Measurements from ENCODE around the gene TMTC1.

The TMTC1 gene

GRCh38 chr12:29564925-29565324 lies 218.8 kb downstream of the TMTC1 start:
- TF ChIP-seq, protein P1, sequence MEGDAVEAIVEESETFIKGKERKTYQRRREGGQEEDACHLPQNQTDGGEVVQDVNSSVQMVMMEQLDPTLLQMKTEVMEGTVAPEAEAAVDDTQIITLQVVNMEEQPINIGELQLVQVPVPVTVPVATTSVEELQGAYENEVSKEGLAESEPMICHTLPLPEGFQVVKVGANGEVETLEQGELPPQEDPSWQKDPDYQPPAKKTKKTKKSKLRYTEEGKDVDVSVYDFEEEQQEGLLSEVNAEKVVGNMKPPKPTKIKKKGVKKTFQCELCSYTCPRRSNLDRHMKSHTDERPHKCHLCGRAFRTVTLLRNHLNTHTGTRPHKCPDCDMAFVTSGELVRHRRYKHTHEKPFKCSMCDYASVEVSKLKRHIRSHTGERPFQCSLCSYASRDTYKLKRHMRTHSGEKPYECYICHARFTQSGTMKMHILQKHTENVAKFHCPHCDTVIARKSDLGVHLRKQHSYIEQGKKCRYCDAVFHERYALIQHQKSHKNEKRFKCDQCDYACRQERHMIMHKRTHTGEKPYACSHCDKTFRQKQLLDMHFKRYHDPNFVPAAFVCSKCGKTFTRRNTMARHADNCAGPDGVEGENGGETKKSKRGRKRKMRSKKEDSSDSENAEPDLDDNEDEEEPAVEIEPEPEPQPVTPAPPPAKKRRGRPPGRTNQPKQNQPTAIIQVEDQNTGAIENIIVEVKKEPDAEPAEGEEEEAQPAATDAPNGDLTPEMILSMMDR (IDR thresholded peaks at IDR 0.05; ENCODE audit: low read depth, low read length), result no peak
- Histone ChIP-seq H3K27me3 (no peaks in the 10 kb centered on the region), H3K4me3 (ENCODE audit: low read depth, low read length) (no peak overlapping the region), H3K36me3 (no peaks in the 10 kb centered on the region), H3K4me1 (no peaks in the 10 kb centered on the region), H3K9me3 (no peaks in the 10 kb centered on the region)
- DNase-seq, result no peak

- Histone ChIP-seq H3K27me3 (no peaks in the 10 kb centered on the region), H3K4me3 (ENCODE audit: low read depth, low read length) (no peak overlapping the region)
- no peak for DNase-seq
Observed at GRCh38 chr12:29563636-29564035, 220.1 kb downstream of the TMTC1 start.

DNA sequence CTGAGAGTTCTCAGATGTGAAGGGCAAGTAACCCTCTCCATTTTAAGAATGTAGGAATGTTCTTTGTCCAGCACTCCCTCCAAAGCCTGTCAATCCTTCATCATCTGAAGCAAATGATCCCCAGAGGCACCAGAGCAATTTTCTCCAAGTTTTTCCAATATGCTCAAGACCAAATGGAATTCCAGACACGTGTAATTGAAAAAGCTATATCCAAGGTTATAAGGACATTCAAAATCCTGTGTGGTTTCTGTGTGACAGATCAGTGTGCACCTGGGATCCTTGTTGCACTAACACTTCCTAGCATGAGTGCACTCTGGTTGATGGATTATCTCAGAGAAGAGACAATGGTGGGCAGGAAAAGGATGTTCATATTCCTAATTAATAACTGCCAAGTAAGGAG lies 220.7 kb downstream of the TMTC1 start:
- TF ChIP-seq, protein P1 (IDR thresholded peaks at IDR 0.05; ENCODE audit: low read depth, low read length), result no peak
- Histone ChIP-seq H3K4me3 (ENCODE audit: low read depth, low read length) (no peak overlapping the region), H3K9me3 (no peaks in the 10 kb centered on the region), H3K27me3 (no peaks in the 10 kb centered on the region), H3K4me1 (no peaks in the 10 kb centered on the region), H3K36me3 (no peaks in the 10 kb centered on the region)
- no peak for DNase-seq

More at GRCh38 chr12:29563636-29564035, 220.1 kb downstream of the TMTC1 start:
- no peaks in the 10 kb centered on the region for H3K4me1 ChIP-seq
- TF ChIP-seq, protein P1 (IDR thresholded peaks at IDR 0.05; ENCODE audit: low read depth, low read length), result no peak
- H3K36me3 ChIP-seq, result no peaks in the 10 kb centered on the region
- no peaks in the 10 kb centered on the region for H3K9me3 ChIP-seq

DNA sequence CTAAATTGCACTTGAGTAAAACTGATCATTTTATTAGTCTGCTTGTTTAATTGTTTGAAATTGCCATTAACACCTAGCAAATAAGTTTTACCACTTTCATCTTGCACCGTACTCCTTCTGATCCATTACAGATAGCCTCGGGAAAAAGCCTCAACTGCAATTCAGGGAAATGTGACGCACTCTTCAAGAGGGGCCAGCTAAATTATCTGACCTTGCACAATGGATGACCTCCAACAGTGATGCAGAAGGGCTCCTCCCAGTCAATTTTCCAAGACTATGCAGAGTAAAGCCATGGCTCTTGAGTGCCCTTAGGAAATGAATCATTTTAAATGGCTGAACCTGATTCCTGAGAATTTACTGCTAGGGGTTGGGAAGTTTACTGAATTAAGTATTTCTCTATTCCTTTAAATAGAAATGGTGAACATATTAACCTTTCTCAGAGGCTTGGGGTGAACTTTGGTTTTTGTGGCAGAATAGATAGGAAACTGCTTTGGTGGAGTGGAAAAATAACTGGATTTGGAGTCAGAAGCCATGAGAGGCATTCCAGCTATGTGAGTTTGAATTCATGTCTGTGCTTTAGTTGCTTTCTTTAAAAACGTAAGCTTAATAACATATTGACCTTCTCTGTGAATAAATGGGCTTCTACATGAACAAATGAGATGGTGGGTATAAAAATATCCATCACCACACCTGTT lies 221.5 kb downstream of the TMTC1 start:
- no peak for DNase-seq
- Histone ChIP-seq H3K4me3 (ENCODE audit: low read depth, low read length) (no peak overlapping the region), H3K27me3 (no peaks in the 10 kb centered on the region), H3K9me3 (no peaks in the 10 kb centered on the region), H3K4me1 (no peaks in the 10 kb centered on the region), H3K36me3 (no peaks in the 10 kb centered on the region)
- TF ChIP-seq, protein P1 (IDR thresholded peaks at IDR 0.05; ENCODE audit: low read depth, low read length), result no peak

DNA sequence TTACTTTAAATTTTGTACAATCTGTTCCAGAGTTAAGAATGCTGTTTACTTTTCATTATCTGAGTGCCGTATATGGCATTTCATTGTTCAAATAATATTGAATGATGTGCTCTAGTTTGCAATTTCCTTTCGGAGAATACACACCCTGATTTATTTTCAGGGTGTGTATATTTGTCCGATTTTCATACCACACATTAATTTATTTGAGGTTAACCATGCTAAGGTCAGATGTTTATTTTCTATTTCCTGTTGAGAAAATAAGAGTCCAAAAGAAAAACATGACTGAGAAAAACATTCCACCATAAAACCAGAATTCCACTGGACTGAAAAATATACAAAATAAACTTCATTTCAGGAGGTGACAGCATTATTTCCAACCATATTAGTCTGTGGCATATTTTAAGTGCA lies 222.1 kb downstream of the TMTC1 start:
- Histone ChIP-seq H3K36me3 (no peaks in the 10 kb centered on the region), H3K4me3 (ENCODE audit: low read depth, low read length) (no peak overlapping the region), H3K27me3 (no peaks in the 10 kb centered on the region), H3K4me1 (no peaks in the 10 kb centered on the region), H3K9me3 (no peaks in the 10 kb centered on the region)
- no peak for DNase-seq
- TF ChIP-seq, protein P1 (IDR thresholded peaks at IDR 0.05; ENCODE audit: low read depth, low read length), result no peak

- Histone ChIP-seq H3K9me3 (no peaks in the 10 kb centered on the region), H3K36me3 (no peaks in the 10 kb centered on the region), H3K4me1 (no peaks in the 10 kb centered on the region), H3K4me3 (ENCODE audit: low read depth, low read length) (no peak overlapping the region), H3K27me3 (no peaks in the 10 kb centered on the region)
- no peak for DNase-seq
- TF ChIP-seq, protein P1 (IDR thresholded peaks at IDR 0.05; ENCODE audit: low read depth, low read length), result no peak
Observed at GRCh38 chr12:29559198-29559597, 224.5 kb downstream of the TMTC1 start.

All from BE2C (cell line).